Measurements from ENCODE around the gene TXNDC5.

Gene TXNDC5

DNA sequence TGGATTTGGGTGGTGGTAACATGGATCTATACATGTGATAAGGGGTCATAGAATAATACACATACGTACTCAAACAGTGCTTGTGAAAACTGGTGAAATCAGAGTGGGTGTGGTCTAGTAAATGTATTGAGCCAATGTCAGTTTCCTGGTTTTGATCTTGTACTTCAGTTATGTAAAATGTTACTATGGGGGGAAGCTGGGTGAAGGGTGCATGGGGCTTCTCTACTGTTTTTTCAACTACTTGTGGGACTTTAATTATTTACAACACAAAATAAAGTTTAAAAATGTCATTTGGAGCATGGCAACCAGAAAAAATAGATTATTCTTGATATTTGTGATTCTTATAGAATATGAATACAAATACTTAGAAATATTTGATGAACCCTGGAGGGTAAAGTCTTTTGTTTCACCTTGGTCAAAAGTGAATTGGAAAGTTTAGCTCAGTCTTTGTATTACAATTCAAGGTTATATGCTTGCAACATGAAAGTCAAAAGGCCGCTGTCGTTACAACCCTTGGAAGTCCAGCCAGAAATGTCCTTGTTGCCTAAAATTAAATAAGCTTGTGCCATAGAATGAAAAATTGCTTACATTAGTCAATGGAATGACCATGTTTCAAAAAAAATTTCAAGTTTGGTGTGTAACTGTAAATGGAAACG lies 74.1 kb downstream of the TXNDC5 start (continued):
- TF ChIP-seq ZNF26 (tag by site-specific recombination; IDR thresholded peaks at IDR 0.05) (no peak), ZNF664 (tag by site-specific recombination; IDR thresholded peaks at IDR 0.05) (no peak)

- Histone ChIP-seq H3K4me1 (ENCODE audit: control insufficient read depth, insufficient read depth, low read length) (peaks cover 6% of the 10 kb centered on the region), H3K4me3 (ENCODE audit: low read depth, low read length) (no peak overlapping the region), H3K27ac (ENCODE audit: extremely low read depth, low read depth, low read length) (no peak overlapping the region; the same call in 1 of the 2 replicates), H3K9me3 (ENCODE audit: control insufficient read depth, insufficient read depth, low read depth, low read length) (no peaks in the 10 kb centered on the region), H3K36me3 (ENCODE audit: control insufficient read depth in 2 of 2, insufficient read depth in 1 of 2, low read length in 2 of 2) (no peaks in the 10 kb centered on the region)
- TF ChIP-seq PRDM6 (tag by site-specific recombination; IDR thresholded peaks at IDR 0.05) (peak; percentile 86), ZNF292 (tag by site-specific recombination; IDR thresholded peaks at IDR 0.05; ENCODE audit: borderline replicate concordance, low read depth) (no peak), KLF7 (tag by site-specific recombination; IDR thresholded peaks at IDR 0.05; ENCODE audit: borderline replicate concordance) (no peak), TRIM28 (IDR thresholded peaks at IDR 0.05; ENCODE audit: borderline replicate concordance, low read length) (no peak), ZNF112 (tag by site-specific recombination; IDR thresholded peaks at IDR 0.05) (no peak), ZFP3 (tag by site-specific recombination; IDR thresholded peaks at IDR 0.05; ENCODE audit: low read depth) (no peak), IKZF3 (tag by site-specific recombination; IDR thresholded peaks at IDR 0.05) (0 out of 2 replicates have a peak, but pooled peaks have one; percentile 23), ZNF266 (tag by site-specific recombination; IDR thresholded peaks at IDR 0.05; ENCODE audit: low read depth) (no peak), WT1 (tag by site-specific recombination; IDR thresholded peaks at IDR 0.05) (peak; percentile 51; the same call in 1 of the 2 replicates), ZNF785 (tag by site-specific recombination; IDR thresholded peaks at IDR 0.05) (no peak), ZNF341 (tag by site-specific recombination; IDR thresholded peaks at IDR 0.05; ENCODE audit: low read depth) (no peak), ZEB2 (tag by site-specific recombination; IDR thresholded peaks at IDR 0.05) (no peak), KLF1 (tag by site-specific recombination; IDR thresholded peaks at IDR 0.05) (no peak), ZBTB21 (tag by site-specific recombination; IDR thresholded peaks at IDR 0.05) (0 out of 2 replicates have a peak, but pooled peaks have one; percentile 9)
- TF ChIP-seq, protein P1, sequence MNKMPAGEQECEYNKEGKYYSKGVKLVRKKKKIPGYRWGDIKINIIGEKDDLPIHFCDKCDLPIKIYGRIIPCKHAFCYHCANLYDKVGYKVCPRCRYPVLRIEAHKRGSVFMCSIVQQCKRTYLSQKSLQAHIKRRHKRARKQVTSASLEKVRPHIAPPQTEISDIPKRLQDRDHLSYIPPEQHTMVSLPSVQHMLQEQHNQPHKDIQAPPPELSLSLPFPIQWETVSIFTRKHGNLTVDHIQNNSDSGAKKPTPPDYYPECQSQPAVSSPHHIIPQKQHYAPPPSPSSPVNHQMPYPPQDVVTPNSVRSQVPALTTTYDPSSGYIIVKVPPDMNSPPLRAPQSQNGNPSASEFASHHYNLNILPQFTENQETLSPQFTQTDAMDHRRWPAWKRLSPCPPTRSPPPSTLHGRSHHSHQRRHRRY (tag by site-specific recombination; IDR thresholded peaks at IDR 0.05), result no peak
- TF ChIP-seq, protein P2, sequence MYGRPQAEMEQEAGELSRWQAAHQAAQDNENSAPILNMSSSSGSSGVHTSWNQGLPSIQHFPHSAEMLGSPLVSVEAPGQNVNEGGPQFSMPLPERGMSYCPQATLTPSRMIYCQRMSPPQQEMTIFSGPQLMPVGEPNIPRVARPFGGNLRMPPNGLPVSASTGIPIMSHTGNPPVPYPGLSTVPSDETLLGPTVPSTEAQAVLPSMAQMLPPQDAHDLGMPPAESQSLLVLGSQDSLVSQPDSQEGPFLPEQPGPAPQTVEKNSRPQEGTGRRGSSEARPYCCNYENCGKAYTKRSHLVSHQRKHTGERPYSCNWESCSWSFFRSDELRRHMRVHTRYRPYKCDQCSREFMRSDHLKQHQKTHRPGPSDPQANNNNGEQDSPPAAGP (tag by site-specific recombination; IDR thresholded peaks at IDR 0.05), result no peak
- ChIA-PET CTCF (interaction anchor here (0.6 to 1.0 kb wide), 4 partner anchors 32 to 217 kb away, joined by 3 to 4 read pairs (median 4); no protein-coding TSS in a partner anchor), POLR2A (no interaction called here)
Observed at GRCh38 chr6:7833751-7834070, 76.9 kb downstream of the TXNDC5 start.

Measured in HEK293 (cell line).